ACHN (cell line): ENCODE results near the gene LDB3.
A peak's percentile ranks its signal among the peaks of the same experiment; 100 is the strongest.

Experiments
- DNase-seq: peaks from one replicate; pipeline ENCODE4 v3.0.0-alpha.2; 2015
- in situ Hi-C: cut with HindIII; loops from 2 replicates; pipeline ENCODE4 v1.10.0; 2017; ENCODE audit warnings: low sequenced_read_pairs, low pct_ligation_motif_present, low pct_unique_long_range_greater_than_20kb

LDB3 gene

DNA sequence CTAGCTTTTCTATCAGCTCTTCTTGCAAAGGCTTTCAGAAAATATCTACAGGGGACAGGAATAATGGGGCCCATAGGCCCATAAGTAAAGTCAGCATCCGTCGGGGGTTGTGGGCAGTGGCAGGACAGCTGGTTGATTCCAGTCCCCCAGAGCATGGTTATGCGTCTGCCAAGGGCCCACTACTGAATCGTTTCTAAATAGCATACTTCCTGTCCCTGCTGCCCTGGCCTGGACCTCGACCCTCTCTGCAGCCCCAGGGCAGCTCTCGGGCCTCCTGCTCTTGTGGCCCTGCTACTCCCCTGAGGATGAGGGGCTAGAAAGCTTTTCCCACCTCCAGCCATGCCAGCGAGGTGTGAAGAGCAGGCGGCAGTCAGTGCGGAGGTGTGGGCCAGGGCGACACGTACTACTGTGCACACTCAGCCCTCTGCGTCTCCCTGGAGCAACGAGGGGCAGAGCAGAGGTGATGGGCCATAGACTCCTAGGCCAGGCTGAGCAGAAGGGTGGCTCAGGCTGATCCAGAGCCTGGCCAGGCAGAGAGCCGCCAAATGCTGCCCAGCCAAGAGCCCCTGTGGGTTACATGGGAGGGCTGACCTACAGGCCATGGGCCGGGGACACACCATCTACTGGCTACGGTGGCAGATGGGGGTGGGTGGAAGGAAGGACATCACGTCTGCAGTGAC, 18.7 kb upstream of the LDB3 start:
- no peak for DNase-seq
- in situ Hi-C loops = no loop called here

DNA sequence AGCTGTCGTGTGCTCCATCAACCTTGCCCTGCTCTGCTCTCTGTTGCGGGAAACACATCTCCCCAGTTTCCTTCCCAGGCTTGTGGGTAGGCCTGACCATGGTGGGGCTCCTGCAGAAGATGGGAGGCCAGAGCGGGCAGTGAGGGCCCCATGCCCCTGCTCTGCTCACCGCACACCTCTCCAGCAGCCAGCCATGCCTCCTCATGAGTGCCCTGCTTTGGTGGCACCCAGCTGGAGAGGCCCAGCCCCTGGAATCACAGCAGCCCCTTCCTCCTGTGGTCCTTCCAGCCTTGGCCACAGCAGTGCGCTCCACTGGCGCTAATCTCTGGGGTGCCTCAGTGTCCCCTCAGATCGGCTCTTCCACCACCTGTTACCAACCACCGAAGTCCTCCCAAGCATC, 18.2 kb upstream of the LDB3 start:
- in situ Hi-C loops = no loop called here
- no peak for DNase-seq

DNA sequence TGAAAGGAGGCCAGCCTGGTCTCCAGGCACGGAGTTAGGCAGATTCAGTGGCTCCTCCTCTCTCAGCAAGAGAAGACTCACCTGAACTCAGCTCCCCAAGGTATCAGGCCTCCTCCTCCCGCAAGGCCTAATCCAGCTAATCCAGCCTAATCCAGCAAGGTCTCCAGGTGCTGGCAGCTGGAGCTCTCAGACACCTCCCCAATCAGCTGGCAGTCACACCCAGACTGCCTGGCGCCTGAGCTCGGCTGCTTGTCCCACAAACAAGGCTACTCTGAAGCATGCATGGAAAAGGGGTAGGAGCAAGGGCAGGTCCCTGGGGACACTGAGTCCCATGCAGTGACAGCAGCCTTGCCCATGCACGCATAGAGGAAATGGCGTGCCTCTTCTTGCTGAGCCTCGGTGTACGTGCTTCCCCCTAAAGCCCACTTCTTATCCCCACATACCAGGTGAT, 17.3 kb upstream of the LDB3 start:
- in situ Hi-C loops = no loop called here
- DNase-seq = no peak

DNA sequence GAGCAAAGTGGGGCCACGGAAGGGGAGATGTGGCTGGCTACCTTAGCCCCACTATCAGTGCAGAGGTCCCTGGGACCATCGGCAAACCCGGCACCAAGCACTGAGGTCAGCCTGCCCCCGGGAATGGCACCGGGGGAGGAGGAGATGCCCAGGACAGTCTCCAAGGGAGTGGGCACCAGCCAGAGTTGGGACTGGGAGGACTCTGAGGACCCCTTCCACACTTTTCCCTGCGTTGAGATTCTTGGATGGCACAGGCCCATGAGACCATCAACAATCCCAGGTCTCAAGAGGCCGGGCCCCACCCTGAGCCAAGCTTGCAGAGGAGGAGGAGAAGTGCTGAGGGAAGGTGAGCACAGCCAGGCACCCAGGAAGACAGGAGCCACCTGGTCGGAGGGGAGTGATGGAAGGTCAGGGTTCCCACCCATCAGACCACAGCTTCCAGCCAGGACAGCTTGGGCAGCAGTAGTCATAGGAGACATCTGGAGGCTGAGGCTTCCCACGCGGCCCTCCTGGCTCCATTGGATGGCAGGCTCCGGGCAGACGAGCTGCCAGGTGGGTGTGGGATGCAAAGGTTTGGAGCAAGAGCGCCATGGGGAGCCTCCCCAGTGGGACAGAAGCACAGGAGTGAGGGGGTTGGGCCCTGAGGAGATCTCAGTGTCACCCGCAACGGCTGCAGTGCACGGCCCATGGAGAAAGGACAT, 16.5 kb upstream of the LDB3 start:
- no peak for DNase-seq
- in situ Hi-C loops = no loop called here

DNA sequence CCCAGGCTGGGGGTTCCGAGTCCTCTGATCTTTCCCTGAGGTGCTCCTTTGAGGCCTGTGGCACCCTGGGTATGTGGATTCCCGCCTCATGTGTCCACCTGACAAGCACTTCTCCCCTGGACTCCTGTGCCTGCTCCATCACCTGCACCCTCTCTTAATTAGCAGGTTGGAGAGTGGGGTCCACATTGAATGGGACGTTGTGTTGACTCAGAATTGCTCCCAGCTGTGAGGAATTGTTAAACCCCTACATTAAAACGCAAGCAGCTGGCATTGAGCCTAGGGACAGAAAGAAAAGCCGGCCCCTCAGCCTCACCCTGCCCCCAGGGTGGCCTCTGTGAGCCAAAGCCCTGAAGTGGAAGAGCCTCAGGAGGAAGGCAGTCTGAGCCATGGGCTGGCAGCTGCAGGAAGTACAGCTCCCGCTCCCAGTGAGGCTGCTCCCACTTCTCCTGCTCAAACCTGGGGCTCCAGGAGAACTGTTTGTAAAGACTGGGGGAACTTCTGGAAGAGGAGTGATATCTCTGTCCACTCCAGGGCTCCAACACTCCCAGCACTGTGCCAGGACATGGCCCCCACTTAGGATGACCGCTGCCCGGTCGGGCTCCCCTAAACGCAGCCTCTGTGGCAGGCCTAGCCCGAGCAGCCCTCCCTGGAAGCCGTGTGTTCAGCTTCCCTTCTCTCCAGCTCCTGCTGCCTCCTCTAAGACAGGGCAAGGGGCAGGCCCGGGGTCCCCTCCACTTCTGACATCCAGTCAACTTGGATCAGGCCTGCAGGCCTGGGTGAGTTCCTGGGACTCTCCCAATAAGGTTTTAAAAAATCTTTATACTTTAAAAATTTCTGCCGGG, 15.7 kb upstream of the LDB3 start:
- in situ Hi-C loops = no loop called here

DNA sequence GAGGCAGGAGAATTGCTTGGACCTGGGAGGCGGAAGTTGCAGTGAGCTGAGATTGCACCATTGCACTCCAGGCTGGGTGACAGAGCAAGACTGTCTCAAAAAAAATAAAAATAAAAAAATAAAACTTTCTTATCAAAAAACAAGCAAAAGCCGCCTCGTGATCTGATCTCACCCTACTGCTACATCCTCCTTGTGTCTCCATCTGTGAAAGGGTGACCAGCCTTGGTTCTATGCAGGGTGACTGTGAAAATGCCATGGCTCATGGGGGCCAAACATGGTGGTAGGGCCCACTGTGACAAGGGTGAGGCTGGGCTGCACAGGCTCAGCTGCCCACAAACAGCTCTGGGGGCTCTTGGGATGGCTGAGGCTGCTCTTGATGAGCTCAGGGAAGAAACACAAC, 14.9 kb upstream of the LDB3 start:
- DNase-seq = no peak
- in situ Hi-C loops = no loop called here

More for the DNA sequence above, 15.7 kb upstream of the LDB3 start:
- DNase-seq = no peak

DNA sequence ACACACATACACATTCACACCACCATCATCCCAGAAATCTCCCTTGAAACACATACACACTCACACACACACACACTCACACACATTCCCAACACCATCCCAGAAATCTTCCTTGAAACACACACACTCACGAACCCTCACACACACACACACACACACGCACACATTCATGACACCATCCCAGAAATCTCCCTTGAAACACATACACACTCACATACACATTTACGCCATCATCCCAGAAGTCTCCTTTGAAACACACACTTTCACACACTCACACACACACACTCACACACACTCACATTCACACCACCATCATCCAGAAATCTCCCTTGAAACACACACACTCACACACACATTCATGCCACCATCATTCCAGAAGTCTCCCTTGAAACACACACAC, 14.3 kb upstream of the LDB3 start:
- no peak for DNase-seq
- in situ Hi-C loops = no loop called here

DNA sequence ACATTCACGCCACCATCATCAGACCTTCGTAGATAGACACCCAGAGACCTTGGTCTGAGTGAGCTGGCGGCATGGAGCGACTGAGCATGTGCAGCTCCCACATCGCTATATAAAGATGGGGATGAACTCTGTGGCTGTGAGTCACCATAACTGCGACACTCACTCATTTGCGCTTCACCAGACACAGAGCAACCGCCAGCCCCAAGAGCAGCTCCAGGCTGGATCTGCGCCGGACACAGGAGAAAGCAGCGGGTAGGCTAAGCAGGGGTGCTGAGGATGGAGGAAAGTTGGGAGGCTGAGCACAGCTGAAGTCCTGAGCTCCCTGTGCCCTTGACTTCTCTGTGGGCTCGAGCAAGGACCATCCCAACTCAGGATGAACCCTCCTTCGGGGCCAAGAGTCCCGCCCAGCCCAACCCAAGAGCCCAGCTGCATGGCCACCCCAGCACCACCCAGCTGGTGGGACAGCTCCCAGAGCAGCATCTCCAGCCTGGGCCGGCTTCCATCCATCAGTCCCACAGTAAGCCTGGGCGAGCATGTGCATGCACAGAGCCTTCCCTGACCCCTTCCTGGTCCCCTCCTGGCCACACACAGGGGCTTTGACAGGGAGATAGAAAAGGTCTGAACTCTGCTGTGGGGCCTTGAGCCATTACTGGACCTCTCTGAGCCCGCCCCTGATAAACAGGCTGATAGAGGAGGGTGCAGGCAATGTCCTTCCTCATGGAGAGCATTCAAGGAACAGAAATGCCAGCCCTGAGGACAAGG, 13.7 kb upstream of the LDB3 start, which contains the start of gene OPN4:
Gene OPN4 (plus strand): TSS at position 137 of the 762 bp plus-strand sequence. CDS start 237 bp downstream, at position 374.
- in situ Hi-C loops = no loop called here
- peak; percentile 82 for DNase-seq

DNA sequence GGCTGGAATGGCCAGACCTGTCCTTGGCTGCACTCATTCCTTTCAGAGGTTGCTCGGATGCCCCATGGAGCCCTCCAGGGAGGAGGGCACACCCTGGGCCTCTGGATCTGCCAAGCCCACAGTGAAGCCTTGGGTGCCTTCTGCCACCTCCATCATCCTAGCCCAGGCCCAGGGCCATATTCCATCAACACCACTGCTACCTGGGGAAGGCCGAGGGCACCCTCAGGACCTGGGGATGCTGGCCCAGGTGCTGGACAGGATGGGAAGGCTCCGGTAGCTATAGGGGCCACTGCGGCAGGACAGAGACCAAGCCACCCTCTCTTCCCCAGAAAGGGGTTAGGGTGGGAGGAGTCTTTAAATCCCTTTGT, 13.2 kb upstream of the LDB3 start:
- DNase-seq = no peak
- in situ Hi-C loops = no loop called here

DNA sequence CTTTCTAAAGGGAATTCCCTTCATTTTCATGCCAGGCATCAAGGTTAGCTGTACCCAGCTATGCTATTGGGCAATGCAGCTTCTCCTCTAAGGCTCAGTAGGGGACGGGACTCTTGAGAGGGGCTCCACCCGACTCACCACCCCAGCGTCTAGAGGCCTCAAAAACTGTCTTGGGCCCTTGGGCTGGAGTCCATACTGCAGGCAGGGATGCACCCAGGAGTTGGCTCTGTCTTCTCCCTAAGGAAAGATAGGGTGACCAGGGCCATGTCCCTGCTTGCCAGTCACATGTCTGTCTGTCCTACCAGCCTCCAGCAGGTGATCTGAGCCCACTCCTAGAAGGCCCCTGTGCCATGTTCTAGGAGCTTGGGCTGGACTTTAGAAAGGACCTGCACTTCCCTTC, 12.7 kb upstream of the LDB3 start:
- DNase-seq = no peak
- in situ Hi-C loops = no loop called here

DNA sequence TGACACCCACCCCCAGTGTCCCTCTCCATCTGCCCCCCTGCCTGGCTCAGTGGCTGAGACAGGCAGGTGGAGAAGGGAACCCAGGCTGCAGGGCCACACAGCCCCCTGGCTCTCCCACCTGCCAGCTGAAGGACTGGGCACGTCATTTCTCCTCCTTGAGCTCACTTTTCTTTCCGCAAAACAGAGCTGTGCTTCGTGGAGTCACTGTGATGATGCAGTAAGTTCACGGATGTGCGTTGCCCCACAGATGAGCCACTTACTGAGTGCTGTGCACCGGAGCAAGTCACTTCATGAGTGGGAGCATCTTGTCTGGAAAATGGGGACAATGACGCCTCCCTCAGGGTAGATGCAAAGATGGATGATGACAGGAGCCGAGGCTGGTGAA, 11.3 kb upstream of the LDB3 start:
- no peak for DNase-seq
- in situ Hi-C loops = no loop called here

DNA sequence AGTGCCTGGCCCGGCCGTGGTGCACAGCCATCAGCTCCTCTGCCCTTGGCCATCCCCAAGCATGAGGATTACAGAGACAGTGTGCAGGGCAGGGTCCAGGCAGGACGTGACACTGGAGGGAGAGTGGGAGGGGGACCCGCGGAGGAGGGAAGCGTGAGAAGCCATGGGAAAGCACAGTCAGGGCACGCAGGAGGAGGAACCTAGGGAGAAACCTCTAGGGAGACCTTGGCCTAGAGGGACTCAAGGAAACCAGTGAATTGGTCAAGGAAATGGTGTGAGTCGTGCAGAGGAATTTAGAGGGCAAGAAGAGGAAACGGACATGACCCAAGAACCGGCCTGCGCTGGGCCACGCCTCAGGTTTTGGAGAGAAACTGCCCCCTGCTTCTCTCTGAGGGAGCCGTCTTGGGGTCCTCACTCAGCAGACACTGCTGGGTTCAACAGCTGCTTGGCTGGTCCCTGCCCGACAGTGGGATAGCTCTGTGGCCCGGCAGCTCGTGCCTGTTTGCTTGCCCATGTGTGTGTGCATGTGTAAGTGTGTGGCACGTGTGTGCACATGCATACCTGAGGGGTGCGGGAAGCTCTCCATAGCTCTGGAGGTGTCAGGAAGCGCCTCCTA, 10.8 kb upstream of the LDB3 start:
- no peak for DNase-seq
- in situ Hi-C loops = no loop called here

DNA sequence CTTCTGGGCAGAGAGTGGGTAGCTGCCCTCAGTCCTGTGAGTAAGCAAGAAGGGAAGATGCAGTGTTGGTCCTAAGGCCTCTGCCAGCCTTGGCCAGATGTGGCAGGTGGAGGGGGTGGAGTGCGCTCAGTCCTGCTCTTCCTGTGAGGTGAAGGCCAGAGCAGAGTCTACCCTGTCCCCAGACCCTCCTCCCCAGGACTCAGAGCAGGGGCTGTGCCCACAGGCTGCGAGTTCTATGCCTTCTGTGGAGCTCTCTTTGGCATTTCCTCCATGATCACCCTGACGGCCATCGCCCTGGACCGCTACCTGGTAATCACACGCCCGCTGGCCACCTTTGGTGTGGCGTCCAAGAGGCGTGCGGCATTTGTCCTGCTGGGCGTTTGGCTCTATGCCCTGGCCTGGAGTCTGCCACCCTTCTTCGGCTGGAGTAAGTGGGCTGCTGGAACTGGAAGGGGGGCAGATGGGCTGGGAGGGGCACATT, 10.0 kb upstream of the LDB3 start:
- in situ Hi-C loops = no loop called here
- DNase-seq = no peak

DNA sequence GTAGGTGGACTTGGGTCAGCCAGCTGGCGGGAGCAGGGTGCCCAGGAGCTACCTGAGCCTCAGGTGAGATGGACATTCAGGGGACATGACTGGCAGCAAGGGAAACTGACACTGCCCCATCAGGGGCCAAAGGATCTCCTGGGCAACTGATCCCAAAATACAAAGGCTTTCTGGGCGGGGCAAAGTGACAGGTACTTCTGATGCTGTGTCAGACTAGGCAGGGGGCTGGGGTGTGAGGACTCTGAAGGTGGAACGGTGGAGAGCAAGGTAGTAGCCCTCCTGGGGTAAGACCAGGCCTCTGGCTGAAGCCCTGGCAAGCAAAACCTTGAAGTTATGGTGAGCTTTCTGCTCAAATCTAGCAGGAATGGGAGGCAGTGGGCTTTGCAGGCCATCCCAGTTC, 9.6 kb upstream of the LDB3 start:
- DNase-seq = no peak
- in situ Hi-C loops = no loop called here

DNA sequence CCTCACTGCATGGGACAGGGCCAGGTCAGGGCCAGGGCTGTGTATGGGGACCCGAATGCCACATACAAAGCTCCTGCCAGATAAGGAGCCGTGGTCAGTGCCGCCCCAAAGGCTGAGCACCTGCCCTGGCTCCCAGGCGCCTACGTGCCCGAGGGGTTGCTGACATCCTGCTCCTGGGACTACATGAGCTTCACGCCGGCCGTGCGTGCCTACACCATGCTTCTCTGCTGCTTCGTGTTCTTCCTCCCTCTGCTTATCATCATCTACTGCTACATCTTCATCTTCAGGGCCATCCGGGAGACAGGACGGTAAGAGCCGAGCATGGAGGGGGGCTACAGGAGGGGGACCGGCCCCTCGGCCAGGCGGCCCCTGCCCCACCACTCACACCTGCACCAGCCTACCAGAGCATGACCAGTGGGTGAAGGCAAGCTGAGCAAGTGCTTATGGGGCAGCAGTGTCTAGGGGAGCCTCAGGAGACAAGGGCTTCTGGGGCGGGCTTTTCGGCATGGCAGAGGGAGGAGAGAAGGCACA, 9.1 kb upstream of the LDB3 start:
- in situ Hi-C loops = no loop called here
- no peak for DNase-seq

DNA sequence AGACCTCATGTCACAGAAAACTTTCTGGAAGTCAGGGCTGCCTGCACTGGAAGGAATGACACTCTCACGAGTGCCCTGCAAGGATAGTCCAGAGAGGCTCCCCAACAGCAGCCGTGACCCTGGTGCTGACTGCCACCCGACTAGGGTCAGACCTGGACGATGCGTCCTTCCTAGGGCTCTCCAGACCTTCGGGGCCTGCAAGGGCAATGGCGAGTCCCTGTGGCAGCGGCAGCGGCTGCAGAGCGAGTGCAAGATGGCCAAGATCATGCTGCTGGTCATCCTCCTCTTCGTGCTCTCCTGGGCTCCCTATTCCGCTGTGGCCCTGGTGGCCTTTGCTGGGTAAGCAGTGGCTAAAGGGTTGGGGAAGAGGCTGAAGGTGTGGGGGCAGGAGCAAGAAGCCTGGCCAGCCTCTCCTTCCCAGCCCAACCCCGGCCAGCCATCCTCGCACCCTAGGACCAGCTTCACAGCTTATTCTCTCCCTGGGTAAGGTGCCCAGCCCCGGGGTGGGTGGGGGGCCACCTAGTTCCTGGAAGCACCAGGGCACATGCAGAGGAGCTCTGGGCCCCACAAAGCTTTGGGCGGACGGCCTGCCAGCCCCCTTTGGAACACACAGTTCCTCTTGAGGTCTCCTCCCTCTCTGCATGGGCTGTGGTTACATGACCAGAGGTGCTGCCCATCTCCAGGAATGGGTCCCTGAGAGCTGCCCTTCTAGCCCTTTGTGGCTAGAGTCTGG, 8.4 kb upstream of the LDB3 start:
- no peak for DNase-seq
- in situ Hi-C loops = no loop called here

DNA sequence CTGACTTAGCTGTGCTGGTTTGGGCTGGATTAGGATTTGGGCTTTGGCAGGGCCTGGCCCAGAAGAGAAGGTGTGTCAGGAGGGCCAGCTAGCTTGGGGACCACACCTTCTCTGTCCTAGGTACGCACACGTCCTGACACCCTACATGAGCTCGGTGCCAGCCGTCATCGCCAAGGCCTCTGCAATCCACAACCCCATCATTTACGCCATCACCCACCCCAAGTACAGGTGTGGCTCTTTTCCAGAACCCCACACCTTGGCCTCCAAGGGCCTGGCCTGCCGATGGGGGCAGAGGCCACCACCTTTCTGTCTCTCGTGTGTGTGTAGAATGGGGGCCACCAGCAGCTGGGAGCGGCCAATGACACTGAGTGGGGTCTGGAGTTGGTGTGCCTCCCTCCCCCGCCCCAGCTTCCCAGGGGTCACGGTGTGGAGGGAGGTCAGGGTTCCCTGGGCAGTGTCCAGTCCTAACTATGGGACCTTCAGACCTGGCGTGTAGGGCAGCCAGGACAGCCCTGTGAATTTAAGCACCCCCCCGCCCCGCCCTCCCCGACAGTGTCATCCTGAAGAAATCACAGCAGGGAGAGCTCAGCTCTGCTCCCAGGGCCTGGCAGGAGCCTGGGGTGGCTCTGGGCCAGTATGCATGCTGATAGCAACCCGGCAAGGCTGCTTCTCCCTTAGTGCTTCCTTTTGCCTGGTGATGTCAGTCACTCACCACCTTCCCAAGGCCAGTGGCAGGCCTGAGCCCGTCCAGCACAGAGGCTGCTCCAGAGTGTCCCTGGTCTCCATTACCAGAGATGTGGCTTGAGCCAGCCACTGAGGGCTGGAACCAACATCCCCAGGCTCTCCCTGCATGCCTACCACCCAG, 6.9 kb upstream of the LDB3 start:
- DNase-seq = no peak

More for the DNA sequence above, 6.9 kb upstream of the LDB3 start:
- in situ Hi-C loops = no loop called here
